NOMO-1 (cell line): Measurements from ENCODE around the gene NUS1.
A peak's percentile ranks its signal among the peaks of the same experiment; 100 is the strongest.
"Not testable (repeated sequence)": the region's sequence is repeated elsewhere in the genome, so short reads cannot be mapped to it uniquely, and the experiment has no call there.

ENCODE experiments used
- DNase-seq, 2 experiments: peaks; one replicate each; lab custom pipeline; 2025; ENCODE audit not compliant: unreplicated experiment in 2 of 2; lab: John Stamatoyannopoulos, UW

The NUS1 gene

DNA sequence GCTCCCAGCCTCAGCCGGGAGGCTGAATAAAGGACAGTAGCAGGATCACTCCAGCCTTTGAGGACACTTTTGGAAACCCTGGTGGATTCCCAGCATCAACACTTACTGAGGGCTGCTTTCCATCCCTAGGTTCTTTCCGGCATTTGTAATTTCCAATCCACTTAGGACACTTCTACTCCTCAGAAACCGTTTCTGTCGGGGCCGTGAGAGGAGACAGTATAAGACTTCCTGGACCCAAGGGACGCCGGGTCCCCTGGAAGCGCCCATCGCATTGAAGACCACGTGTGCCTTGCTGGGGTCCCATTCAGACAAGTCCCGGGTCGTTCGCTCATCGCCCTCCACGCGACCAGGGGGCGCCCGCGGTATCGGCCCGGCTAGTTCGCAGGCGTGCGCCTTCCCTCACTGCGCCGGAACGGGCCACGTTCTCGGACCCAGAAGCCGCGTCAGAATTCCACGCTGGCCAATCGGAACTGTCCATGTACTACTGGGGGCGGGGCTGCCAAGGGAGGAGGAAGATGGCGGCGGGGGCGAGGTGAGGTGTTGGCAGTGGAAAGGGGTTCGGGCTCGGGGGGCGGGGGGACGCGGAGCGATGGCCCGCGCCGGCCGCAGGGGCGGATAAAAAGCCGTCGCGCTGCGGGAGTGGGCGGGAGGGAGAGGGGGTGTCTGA is at the start of gene NUS1:
Gene NUS1 (plus strand): TSS at position 479 of the 667 bp plus-strand sequence. CDS start 202 bp downstream, outside the sequence.
- DNase-seq: peak; percentile 91 to 94

DNA sequence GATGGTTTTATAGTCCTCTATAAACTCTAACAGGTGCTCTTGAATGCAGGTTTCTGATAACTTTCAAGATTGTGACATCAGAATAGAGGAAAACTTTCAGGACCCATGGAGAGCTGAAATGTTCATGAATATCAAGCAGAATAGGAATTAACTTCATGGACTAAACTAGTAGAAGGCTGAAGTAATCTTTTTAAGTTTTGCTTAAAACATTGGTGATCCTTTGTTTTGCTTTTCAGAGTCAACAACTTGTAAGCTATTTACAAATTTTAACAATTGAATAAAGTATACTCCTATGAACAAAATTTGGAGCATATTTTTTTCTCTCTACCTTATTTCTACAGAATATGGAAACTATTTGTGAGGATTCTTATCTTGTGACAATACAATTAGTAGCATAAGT is 47.7 kb upstream of the NUS1 start:
- no peak for DNase-seq

DNA sequence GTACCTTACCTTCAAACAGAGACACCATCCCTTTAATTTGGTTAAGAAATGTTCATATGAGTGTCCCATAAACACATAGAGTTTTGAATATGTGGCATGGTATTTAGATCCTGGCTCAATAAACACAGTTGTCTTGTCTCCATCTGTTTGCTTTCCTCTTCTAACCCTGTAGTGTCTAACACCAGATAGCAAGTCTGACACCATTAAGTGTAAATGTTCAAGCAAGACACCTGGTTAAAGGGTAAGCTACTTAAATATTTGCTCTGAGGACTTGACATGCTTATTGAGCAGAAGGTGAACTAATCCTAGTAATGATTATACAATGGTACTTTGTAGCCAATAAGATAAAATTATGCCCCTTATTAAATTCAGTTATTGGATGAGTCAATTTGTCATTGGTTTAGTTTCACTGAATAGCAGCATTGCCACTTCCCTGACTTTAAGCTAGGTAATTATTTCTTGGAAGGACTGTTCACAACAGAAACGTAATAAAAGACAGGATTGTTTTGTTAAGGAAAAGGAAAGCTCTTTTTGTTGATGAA is 46.1 kb upstream of the NUS1 start:
- DNase-seq: no peak

DNA sequence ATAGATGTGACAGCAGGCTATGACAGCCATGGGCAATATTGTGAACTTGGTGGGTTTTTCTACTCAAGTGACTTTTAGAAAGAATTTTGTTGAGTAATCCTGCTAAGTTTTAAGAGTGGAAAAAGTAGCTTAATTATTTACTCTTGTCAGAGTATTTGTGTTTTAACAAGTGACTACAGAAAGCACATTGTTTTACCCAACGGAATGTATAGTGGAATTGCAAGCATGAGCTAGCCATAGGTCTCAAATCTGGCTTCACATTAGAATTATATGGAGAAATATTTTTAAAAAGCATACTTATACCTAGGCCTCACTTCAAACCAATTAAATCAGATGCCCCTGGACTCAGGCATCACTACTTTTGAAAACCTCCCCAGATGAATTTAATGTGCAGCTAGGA is 37.5 kb upstream of the NUS1 start:
- no peak for DNase-seq

DNA sequence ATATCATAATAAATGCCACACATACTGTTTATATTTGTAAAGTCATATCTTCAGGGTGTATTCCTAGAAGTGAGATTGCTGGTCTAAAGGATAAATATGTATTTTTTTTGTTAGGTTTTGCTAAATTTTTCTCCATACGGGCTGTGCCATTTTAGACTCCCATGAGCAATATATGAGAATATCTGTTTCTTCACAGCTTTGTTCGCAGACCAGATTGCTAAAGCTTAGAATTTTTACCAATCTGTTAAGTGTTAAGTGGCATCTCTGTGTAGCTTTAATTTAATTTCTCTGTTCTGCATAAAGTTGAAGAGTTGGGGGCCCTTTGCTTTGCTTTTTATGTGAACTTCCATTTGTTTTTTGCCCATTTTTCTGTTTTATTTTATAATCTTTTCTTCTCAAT is 32.3 kb upstream of the NUS1 start:
- DNase-seq: no peak

DNA sequence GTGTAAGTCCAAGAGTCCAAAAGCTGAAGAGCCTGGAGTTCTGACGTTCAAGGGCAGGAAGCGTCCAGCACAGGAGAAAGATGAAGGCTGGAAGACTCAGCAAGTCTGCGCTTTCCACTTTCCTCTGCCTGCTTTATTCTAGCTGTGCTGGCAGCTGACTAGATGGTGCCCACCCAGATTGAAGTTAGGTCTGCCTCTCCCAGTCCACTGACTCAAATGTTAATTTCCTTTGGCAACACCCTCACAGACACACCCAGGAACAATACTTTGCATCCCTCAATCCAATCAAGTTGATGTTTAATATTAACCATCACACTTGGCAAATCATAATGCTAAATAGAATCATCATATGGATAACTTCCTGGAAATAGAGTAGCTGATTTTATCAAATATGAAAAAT is 23.3 kb upstream of the NUS1 start:
- DNase-seq: not testable (repeated sequence)

DNA sequence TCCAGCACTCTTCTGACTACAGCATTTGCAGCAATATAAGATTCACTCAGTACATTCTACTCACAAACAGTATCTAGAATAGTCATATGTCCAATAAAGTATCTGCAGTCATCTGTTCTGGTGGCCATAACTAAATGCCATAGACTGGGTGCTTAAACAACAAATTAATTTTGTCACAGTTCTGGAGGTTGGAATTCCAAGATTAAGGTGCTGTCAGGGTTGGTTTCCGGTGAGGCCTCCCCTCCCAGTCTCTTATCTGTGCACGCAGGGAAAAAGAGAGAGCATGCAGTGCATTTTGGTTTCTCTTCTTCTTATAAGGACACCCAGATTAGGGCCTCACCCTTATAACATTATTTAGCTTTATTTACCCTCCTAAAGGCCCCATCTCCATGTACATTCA is 21.3 kb upstream of the NUS1 start:
- DNase-seq: no peak

DNA sequence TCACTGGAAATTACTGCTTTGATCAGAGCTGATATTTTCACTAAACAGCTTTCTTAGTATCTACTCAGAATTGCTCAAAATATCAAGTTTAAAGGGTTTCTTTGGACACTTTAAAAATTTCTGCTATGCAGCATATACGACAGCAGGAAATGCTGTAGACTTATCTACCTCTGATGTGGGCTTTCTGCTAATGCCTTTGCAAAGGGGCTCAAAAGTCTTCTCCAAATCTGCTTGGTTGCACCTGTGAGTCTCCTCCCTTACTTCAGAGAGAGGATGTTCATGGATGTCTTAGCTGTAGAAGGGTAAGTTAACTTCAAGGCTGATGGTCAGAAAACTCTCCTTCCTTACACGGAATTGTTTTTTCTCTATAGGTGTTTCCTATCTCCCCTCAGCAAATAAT is 19.9 kb upstream of the NUS1 start:
- DNase-seq: no peak

DNA sequence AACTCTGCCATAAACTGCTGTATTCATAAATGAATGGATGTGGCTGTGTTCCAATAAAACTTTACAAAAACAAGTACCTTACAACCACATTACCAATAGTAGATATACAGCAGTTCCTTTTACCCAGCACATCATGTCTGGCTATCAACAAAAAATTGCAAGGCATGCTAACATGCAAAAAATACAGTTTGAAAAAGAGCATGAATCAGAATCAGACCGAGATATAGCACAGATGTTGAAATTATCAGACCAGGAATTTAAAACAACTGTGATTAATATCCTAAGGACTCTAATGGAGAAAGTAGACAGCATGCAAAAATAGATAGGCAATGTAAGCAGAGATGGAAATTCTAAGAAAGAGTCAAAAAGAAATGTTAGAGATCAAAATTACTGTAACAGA is 8.4 kb upstream of the NUS1 start:
- no peak for DNase-seq

DNA sequence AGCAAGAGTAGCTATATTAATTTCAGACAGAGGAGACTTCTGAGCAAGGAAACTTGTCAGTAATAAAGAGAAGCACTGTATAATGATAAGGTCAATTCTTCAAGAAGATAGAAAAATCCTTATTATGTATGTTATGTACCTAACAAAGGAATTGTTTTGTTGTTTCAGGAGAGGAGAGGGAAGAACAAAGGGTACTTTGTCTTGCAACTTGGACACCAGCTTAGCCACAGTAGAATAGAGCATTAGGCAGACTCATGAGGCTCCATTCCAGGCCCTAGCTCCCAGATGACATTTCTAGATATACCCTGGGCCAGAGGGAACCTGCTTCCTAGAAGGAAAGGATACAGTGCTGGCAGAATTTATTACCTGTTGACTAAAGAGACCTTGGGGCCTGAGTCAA is 6.5 kb upstream of the NUS1 start:
- DNase-seq: no peak

DNA sequence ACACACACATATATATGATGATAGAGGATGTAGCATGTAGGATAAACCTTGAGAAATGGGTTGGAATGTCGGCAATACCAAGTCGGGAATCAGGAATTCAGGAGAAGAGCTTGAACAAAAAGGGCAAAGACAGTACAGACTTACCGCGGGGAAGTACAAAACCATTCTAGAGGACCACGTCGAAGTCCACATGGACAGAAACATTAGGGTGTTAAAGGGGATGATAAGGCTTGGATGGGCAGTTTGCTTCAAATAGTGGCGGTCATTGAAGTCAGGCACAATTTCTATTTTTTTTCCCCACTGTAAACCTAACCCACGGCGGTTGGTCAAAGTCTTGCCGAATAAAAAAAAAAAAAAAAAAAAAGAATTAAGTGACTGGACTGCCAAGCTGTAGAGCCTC is 766 bp upstream of the NUS1 start:
- DNase-seq: no peak

DNA sequence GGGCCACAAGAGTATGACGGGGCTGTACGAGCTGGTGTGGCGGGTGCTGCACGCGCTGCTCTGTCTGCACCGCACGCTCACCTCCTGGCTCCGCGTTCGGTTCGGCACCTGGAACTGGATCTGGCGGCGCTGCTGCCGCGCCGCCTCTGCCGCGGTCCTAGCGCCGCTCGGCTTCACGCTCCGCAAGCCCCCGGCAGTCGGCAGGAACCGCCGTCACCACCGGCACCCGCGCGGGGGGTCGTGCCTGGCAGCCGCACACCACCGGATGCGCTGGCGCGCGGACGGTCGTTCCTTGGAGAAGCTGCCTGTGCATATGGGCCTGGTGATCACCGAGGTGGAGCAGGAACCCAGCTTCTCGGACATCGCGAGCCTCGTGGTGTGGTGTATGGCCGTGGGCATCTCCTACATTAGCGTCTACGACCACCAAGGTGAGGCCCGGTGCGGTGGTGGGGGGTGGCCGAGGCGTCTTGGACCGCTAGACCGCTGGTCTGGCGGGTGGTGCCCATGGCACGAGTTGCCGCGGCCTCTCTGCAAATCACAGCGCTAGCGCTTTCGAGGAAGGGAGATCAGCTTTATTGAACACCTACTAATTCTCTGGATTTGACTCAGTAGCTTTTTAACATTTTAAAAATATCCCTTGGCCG is 511 bp downstream of the NUS1 start:
- not testable (repeated sequence) for DNase-seq

DNA sequence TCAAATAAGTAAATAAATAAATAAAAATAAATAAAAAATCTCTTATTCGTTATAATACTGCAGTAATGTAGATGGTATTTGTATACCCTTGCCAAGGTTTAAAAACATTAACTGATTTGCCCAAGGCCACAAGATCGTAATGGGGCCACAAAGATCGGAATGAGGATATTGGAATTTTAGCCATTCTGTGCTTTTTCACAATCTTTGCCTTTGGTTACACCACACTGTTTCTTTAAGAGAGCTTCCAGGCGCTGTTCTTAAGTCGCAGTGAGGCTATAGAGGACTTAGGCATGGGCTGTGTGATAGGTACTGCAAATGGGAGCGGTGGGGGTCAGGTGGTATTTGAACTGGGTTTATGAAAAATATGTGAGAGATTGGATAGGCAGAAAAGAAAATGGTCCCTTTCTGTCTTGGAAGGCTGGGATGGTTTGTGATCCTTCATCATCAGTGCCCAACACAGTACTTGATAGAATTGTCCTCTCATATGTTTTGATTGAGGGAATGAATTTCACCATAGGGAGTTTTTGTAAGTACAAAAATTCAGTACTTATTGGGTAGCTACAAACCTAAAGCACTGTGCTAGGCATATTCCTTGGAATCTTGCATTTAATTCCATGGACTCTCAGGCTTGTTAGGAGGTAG is 1.4 kb downstream of the NUS1 start:
- no peak for DNase-seq

DNA sequence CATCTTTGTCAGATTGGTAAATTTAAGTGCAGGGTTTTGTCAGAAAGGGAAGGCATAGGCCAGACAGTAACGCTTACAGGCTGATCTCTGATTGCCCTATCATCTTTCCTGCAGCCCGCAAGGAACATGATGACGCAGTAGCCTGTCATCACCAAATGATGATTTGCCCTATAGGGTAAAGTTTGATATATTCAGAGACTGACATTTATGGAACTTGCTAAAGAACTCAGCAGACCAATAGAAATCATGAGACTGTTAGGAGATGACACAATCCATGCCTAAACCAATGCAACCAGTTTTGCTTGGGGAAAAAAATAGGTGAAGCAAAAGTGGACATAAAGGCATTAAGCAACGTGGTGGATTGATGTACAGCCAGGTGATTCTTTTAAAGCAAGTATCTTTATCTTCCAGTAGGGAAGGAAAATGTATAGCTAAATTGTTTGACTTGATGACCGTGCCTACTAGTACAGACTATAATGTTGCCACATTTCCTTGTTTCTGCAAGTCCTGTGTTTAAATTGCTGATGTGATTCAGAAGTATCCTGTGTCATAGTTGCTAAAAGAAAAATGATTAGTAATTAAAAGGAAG is 2.4 kb downstream of the NUS1 start:
- DNase-seq: peak; percentile 52 to 90

DNA sequence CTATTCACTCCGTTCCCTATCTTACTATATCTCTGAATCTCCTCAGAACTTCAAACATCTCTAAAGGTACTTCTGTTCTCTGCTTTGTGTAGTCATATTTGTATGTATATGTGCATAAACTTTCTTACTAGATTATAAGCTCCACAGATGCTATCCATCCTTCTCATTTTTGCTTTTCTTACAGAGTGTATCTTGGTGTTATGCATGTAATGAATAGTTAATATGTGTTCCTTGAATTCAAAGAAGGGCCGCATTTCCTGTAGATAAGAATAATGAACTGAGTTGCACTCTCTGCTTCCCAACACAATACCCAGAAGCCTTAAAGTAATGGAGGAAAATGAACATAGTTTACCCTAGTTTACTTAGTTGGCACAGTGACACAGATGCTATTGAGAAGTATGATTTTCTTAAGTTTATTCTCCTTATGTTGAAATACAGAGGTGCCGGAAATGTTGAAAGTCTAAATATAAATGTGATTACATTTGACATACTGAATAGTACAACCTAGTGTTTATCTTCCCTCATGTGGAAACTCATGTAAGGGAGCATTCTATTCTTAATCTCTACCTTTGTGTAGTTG is 6.0 kb downstream of the NUS1 start:
- DNase-seq: peak in 1 of 2 experiments; percentile 31

DNA sequence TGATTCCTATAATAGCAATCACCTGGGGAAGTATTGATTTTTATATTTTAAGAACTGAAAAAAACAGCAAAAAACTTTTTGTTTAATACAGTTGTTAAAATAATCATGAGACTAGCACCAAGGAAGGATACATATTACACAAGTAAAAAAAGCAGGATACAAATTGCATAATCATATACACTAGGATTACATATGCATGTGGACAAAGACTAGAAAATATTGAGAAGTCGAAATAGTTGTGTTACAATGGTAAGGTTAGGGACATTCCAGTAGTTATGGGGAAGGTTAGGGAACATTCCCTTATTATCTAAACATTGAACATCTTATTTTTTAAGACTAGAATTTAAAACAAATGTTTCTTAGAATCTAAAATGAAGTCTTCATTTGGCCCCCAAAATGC is 9.5 kb downstream of the NUS1 start:
- DNase-seq: no peak

DNA sequence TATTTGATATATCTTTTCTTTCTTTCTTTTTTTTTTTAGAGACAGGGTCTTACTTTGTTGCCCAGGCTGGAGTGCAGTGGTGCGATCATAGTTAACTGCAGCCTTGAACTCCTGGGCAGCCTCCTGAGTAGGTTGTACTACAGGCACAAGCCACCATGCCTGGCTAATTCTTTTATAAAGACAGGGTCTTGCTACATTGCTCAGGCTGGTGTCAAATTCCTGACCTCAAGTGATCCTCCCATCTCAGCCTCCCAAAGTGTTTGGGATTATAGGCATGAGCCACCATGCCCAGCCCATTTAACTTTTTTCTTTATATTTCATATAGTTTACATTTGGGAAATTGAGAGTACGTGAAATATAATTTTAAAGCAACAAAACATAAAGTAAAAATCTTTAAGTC is 10.1 kb downstream of the NUS1 start:
- no peak for DNase-seq

DNA sequence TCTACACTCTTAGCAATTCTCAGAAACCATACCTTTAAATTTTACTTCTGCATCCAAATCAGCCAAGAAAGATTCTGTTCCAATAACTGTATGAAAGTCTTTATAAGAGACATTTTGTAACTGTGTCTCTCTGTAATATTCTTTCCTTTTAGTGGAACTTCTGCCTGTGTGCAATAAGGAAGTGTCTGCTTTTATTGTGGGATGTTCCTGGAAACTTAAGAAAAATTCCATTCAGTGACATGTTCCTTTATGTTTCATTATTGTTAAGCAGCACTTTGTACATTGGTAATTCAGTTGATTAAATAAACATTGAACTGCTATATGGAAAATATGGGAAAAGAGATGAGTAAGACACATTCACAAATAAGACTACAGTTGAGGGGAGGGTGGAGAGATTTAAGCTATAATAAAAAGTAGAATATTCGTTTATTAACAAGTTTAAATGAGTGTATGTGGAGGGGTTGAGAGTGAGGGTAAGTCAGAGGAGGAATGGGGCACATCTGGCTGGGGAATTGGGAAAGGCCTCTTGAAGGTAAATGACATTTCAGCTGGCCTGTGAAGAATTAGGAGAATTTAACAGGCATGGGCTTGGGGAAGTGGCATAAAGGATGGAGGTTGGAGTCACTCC is 11.9 kb downstream of the NUS1 start:
- no peak for DNase-seq

DNA sequence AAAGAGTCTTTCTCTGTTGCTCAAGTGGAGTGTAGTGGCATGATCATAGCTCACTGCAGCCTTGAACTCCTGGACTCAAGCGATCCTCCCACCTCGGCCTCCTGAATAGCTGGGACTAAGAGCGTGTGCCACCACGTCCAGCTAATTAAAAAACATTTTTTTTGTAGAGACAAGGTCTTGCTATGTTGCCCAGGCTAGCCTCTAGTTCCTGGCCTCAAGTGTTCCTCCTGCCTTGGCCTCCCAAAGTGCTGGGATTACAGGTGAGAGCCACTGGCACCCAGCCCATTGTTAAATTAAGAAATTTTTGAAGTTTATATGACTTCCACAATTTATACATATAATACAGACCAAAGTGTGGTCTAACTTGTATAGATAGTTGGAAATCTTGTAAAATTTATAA is 14.3 kb downstream of the NUS1 start:
- not testable (repeated sequence) for DNase-seq

DNA sequence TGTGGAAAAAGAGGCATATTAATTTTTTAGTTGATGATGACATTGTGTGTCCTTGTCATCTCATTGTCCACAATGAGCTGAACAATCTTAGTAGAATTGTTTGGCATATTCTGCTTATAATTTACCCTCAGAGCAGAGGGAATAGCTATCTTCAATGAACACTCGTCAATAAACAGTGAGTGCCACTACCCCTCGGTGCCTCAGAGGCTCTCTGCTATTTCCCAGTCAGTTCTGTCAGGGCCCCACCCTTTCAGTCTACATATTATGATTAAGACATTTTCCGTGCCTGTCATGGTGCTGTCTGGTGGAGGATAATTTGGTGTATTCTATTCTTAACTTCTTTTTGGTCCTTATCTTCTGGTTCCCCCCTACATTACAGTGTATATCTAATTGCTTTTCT is 31.2 kb downstream of the NUS1 start:
- DNase-seq: peak; percentile 29 to 54
